Measurements from ENCODE around the gene ZNF266.

- TF ChIP-seq CTCF (IDR thresholded peaks at IDR 0.05; ENCODE audit: low read depth, low read length) (no peak), EZH2phosphoT487 (IDR thresholded peaks at IDR 0.05; ENCODE audit: low read depth) (no peak)
Measured at GRCh38 chr19:9406798-9407352, 28.5 kb downstream of the ZNF266 start.
